Measurements from ENCODE around the gene MYBL2. TPM values are rescaled to one million over a fixed set of nuclear protein-coding genes. Genes with fewer than 3 reads are reported as not detected.

Gene MYBL2
- 36.9 and 38.9 TPM in 2 replicates for total RNA-seq

DNA sequence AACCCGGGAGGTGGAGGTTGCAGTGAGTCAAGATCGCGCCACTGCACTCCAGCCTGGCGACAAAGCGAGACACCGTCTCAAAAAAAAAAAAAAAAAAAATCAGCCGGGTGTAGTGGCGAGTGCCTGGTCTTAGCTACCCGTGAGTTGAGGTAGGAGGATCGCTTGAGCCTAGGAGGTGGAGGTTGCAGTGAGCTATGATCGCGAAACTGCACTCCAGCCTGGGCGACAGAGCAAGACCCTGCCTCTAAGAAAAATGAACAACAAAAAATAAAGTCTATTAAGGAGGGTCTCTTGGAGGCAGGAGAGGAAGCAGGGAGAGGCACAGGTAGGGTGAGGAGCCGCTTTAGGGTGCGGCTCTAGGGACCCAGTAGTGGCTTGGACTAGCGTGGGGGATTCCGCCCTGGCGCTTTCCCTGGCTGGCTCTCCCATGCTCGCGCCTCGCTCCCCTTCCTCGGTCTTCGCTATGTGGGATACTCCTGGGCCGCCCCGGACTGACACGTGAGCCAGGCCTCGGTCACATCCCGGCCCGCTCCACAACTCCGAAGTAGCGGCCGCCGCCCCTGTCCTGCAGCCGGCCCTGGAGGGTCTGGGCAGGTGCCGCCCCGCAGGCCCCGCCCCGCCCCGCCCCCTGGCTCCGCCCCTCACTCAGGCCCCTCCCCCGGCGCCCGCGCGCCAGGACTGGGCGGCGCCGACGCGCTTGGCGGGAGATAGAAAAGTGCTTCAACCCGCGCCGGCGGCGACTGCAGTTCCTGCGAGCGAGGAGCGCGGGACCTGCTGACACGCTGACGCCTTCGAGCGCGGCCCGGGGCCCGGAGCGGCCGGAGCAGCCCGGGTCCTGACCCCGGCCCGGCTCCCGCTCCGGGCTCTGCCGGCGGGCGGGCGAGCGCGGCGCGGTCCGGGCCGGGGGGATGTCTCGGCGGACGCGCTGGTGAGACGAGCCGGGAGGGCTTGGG lies at the start of gene MYBL2:
Gene MYBL2 (plus strand): TSS at position 739 of the 953 bp plus-strand sequence. CDS start 170 bp downstream, at position 909.

DNA sequence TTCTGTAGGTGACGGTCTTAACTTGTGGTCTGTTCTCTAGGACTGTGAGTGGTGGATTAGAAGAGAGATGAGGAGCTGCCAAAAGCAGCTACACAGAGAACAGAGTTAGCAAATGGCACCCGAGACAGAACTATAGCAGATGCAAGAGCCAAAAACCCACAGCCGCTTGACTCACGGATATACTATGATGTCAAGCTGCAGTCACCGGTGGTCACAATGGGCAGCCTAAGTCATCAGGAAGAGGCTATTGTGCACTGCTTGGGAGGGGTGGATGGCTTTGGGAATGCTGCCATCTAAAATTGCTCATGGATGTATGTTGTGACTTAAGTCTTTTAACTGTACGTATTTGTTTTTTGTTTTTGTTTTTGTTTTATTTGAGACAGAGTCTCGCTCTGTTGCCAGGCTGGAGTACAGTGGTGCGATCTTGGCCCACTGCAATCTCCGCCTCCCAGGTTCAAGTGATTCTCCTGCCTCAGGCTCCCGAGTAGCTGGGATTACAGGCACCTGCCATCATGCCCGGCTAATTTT lies 60.0 kb downstream of the MYBL2 start, which contains the start of gene GTSF1L:
Gene GTSF1L (minus strand): TSS at position 192 of the 528 bp plus-strand sequence. CDS start 308 bp downstream, outside the sequence.

Other genes starting within 250 kb of the MYBL2 start
- 36.6 and 40.9 TPM in 2 replicates for gene SRSF6, start 209.2 kb upstream of the MYBL2 start, total RNA-seq
- 2.9 and 6.6 TPM in 2 replicates for gene L3MBTL1, start 159.4 kb upstream of the MYBL2 start, total RNA-seq
- gene SGK2, start 108.1 kb upstream of the MYBL2 start, total RNA-seq, result 0.18 TPM in 1 of 2 replicates, not detected in the other
- gene IFT52, start 76.2 kb upstream of the MYBL2 start, total RNA-seq, result 31.0 and 31.7 TPM in 2 replicates
- not detected in 2 replicates for gene GTSF1L, start 59.9 kb downstream of the MYBL2 start, total RNA-seq
- 15.8 and 24.8 TPM in 2 replicates for gene TOX2, start 247.7 kb downstream of the MYBL2 start, total RNA-seq

All from myometrial cell (primary cell).